Subcutaneous abdominal adipose tissue (tissue), 5 donors: Measurements from ENCODE around the gene CYSTM1.
"Not testable (repeated sequence)": the region's sequence is repeated elsewhere in the genome, so short reads cannot be mapped to it uniquely, and the experiment has no call there.

ENCODE experiments used
- H3K27ac ChIP-seq: one replicate; pipeline ENCODE4 v1.7.0; 2013; ENCODE audit warnings: low read depth, mild to moderate bottlenecking, inconsistent platforms, low read length, moderate library complexity
- H3K27me3 ChIP-seq, 5 donors: one replicate each; pipeline ENCODE4 v1.7.0; 2013; ENCODE audit warnings: low read length in 5 of 5, inconsistent platforms in 1 of 5; ENCODE audit not compliant: control insufficient read depth in 5 of 5, insufficient read depth in 4 of 5
- H3K36me3 ChIP-seq, 5 donors: one replicate each; pipeline ENCODE4 v1.7.0; 2013; ENCODE audit warnings: low read length in 5 of 5; ENCODE audit not compliant: control insufficient read depth in 5 of 5, insufficient read depth in 5 of 5
- H3K4me1 ChIP-seq, 5 donors: one replicate each; pipeline ENCODE4 v1.7.0; 2013; ENCODE audit warnings: low read length in 5 of 5, mild to moderate bottlenecking in 3 of 5, moderate library complexity in 1 of 5; ENCODE audit not compliant: control insufficient read depth in 5 of 5, insufficient read depth in 5 of 5
- H3K4me3 ChIP-seq, 5 donors: one replicate each; pipeline ENCODE4 v1.7.0; 2013; ENCODE audit warnings: low read length in 5 of 5, low read depth in 1 of 5
- H3K9ac ChIP-seq, 5 donors: one replicate each; pipeline ENCODE4 v1.7.0; 2013; ENCODE audit warnings: low read length in 5 of 5, mild to moderate bottlenecking in 4 of 5, moderate library complexity in 3 of 5
- H3K9me3 ChIP-seq, 5 donors: one replicate each; pipeline ENCODE4 v1.7.0; 2013; ENCODE audit warnings: low read length in 5 of 5; ENCODE audit not compliant: control insufficient read depth in 5 of 5
- donor health status: healthy.
- donor health status: healthy.
- donor health status: healthy.
- donor health status: healthy.
- donor health status: healthy.

Gene CYSTM1

GRCh38 chr5:140186267-140186671, 11.3 kb downstream of the CYSTM1 start:
- H3K9me3 ChIP-seq = no peaks in the 10 kb centered on the region
- H3K4me1 ChIP-seq = peaks cover 0 to 50% (median 37%) of the 10 kb centered on the region in 5 donors
- no peak overlapping the region for H3K4me3 ChIP-seq
- H3K36me3 ChIP-seq = no peaks in the 10 kb centered on the region
- H3K9ac ChIP-seq = no peak overlapping the region
- no peaks in the 10 kb centered on the region for H3K27me3 ChIP-seq
- no peak overlapping the region for H3K27ac ChIP-seq

DNA sequence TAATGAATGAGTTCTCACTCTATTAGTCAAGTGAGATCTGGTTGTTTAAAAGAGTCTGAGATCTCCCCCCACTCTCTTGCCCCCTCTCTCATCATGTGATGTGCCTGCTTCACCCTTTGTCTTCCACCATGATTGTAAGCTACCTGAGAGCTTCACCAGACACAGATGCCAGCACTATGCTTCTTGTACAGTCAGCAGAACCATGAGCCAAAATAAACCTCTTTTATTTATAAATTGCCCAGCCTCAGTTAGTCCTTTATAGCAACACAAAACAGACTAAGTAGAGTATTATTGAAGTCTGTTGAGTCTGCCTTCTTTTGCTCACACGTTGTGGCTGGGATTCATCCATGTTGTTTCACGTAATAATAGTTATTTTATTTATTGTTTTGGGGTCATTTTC, 14.3 kb downstream of the CYSTM1 start:
- Histone ChIP-seq H3K36me3 (peaks cover 0 to under 1% (median 0%) of the 10 kb centered on the region in 5 donors), H3K27ac (no peak overlapping the region), H3K27me3 (no peaks in the 10 kb centered on the region), H3K9ac (no peak overlapping the region), H3K9me3 (no peaks in the 10 kb centered on the region), H3K4me1 (peaks cover 0 to 26% (median 18%) of the 10 kb centered on the region in 5 donors), H3K4me3 (no peak overlapping the region)

DNA sequence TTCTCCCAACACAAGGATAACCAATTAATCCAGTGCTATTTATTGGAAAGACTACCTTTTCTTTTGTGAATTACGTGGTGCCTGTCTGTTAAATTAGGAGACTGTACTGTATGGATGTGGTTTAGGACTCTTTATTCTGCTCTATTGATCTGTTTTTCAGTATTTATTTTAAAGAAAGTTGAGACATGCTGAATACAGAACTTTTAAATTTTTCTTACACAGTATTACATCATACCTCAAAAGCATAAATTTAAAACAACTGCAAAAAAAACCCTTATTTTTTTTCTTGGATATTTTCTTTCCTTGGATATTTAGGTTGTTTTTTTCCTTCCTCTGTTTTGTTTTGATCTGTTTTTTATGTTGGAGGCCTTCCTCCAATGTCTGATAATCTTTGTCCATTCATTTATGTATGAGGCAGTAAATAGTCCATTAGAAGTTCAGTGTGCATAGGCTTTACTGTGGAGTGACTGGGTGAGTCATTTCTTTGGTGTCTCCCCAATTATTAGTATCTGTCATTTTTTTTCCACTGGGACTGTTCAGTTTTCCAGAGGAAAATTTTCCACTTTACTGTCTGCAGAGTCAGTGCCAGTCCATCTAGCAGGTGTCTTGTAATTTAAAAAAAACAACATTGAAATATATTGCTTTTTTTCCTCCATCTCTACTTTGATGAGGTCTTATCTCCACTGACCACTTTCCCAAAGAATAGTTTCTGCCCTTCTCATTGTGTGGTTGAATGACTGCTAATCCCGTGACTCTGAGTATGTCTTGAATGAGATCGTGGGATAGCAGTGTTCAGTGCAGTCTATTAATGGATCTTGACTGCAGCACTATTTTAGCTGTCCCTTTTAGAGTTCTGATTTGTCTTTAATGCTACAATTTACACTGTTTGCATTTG, 15.2 kb downstream of the CYSTM1 start:
- Histone ChIP-seq H3K36me3 (peaks cover 0 to 9% (median 6%) of the 10 kb centered on the region in 5 donors), H3K9ac (no peak overlapping the region), H3K27me3 (no peaks in the 10 kb centered on the region), H3K4me1 (peaks cover 0 to 26% (median 18%) of the 10 kb centered on the region in 5 donors), H3K27ac (peak overlapping the region; percentile 26), H3K9me3 (no peaks in the 10 kb centered on the region), H3K4me3 (no peak overlapping the region)

DNA sequence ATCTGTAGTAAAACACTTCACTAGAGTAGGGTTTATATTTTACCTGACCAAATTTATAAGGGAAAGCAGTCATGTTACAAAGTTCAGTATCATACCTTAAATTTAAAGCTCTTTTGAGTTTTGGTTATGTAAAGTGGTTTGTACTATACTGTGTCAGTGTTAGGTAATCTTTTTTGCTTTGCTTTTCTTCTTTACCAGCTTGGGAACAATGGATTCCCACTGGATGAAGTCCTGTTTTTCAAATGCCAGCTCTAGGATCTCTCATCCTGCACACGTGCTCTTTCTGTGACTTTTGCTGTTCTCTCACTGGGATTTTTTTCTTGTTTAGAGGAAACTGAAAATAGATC, 15.9 kb downstream of the CYSTM1 start:
- no peaks in the 10 kb centered on the region for H3K9me3 ChIP-seq
- peak overlapping the region; percentile 26 for H3K27ac ChIP-seq
- H3K27me3 ChIP-seq = no peaks in the 10 kb centered on the region
- H3K9ac ChIP-seq = peak overlapping the region in 1 of 5 donors; percentile 42
- H3K4me3 ChIP-seq = no peak overlapping the region
- peaks cover 0 to 23% (median 18%) of the 10 kb centered on the region in 5 donors for H3K4me1 ChIP-seq
- H3K36me3 ChIP-seq = peaks cover 0 to 10% (median 6%) of the 10 kb centered on the region in 5 donors

- H3K27ac ChIP-seq = no peak overlapping the region
- H3K27me3 ChIP-seq = no peaks in the 10 kb centered on the region
- no peak overlapping the region for H3K4me3 ChIP-seq
- peaks cover 4 to 16% (median 9%) of the 10 kb centered on the region in 5 donors for H3K36me3 ChIP-seq
- peaks cover 0 to 18% (median 12%) of the 10 kb centered on the region in 5 donors for H3K4me1 ChIP-seq
- H3K9ac ChIP-seq = no peak overlapping the region
- H3K9me3 ChIP-seq = no peaks in the 10 kb centered on the region
Observed at GRCh38 chr5:140192715-140193430, 17.9 kb downstream of the CYSTM1 start.

DNA sequence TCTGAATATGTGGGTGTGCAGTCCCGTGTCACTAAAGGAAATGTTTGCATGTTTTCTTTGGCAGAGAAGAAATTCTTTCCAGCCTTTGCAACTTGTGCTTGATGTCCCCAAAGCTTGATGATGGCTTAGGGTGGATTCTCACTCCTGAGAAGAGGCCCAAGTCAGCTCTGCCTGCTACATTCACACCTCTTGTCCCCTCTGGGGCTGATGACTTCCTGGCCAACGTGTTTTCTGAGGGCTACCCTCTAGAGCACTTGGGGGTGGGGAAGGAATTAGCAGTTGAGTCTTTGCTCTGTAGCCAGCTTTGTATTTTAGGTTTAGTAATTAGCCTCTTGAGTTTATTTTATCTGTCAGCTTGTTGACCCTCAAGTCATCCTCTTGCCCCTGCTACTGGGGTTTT, 19.7 kb downstream of the CYSTM1 start:
- Histone ChIP-seq H3K4me1 (peaks cover 0 to 18% (median 12%) of the 10 kb centered on the region in 5 donors), H3K4me3 (no peak overlapping the region), H3K36me3 (peaks cover 6 to 19% (median 11%) of the 10 kb centered on the region in 5 donors), H3K9me3 (no peaks in the 10 kb centered on the region), H3K27me3 (no peaks in the 10 kb centered on the region), H3K27ac (no peak overlapping the region), H3K9ac (no peak overlapping the region)

DNA sequence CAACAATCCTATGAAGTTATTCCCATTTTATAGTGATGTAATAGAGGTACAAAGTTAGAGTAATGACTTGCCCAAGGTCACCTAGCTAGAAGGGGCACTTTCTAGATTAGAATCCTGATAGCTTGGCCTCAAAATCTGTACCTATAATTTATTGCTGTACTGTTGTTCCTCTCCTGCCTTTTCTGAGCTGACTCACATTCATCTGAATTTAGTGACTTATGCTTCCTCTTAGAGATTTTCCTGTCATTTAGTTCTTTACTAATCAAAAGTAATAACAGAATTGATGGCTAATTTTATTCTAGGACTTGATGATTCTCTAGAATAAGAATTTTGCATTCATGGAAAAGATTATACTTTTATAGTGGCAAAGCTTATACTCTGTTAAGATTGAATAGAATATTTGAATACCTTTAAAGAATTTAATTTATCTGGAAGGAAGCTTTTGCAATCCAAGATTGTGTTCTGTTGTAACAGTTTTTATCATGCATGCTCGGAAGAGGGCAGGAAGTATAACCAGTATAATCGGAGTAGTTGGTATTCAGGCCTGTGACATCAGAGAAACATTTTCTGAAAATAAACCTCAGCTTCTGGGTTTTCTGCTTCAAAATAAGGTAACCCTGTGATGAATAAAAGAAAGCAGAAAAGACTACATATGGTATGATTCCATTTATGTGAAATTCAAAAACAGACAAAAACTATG, 21.3 kb downstream of the CYSTM1 start:
- Histone ChIP-seq H3K27ac (no peak overlapping the region), H3K9me3 (no peaks in the 10 kb centered on the region), H3K4me3 (no peak overlapping the region), H3K36me3 (peaks cover 6 to 19% (median 11%) of the 10 kb centered on the region in 5 donors), H3K4me1 (peaks cover 0 to 3% (median 0%) of the 10 kb centered on the region in 5 donors), H3K27me3 (no peaks in the 10 kb centered on the region), H3K9ac (peak overlapping the region in 1 of 5 donors; percentile 30)

DNA sequence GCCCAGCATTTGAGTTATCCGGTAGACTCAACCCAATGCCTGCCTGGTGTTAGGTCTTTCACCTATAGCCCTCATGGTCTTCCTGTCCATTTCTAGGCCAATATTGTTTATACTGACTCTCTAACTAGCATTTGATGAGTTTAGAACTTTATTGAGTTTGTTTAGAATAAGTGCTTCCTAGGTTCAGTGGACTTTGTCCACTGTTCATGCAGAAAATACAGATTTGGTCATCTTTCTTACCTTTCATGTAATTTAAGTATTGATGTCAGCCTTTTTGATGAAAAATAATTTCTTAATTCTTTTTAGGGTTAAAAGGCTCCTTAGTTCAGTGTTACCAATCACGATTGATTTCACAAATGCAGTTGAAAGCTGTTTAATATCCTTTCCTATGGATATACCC, 22.0 kb downstream of the CYSTM1 start:
- Histone ChIP-seq H3K4me1 (no peaks in the 10 kb centered on the region), H3K9ac (no peak overlapping the region), H3K4me3 (no peak overlapping the region), H3K27me3 (no peaks in the 10 kb centered on the region), H3K36me3 (peaks cover 6 to 19% (median 11%) of the 10 kb centered on the region in 5 donors), H3K27ac (no peak overlapping the region), H3K9me3 (no peaks in the 10 kb centered on the region)

DNA sequence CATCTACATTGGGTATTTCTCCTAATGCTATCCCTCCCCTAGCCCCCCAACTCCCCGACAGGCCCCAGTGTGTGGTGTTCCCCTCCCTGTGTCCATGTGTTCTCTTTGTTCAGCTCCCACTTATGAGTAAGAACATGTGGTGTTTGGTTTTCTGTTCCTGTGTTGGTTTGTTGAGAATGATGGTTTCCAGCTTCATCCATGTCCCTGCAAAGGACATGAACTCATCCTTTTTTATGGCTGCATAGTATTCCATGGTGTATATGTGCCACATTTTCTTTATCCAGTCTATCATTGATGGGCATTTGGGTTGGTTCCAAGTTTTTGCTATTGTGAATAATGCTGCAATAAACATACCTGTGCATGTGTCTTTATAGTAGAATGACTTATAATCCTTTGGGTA, 23.9 kb downstream of the CYSTM1 start:
- H3K9ac ChIP-seq, H3K27me3 ChIP-seq, H3K27ac ChIP-seq, H3K4me3 ChIP-seq, H3K9me3 ChIP-seq, H3K4me1 ChIP-seq: not testable (repeated sequence)
- peaks cover 8 to 19% (median 11%) of the 10 kb centered on the region in 5 donors for H3K36me3 ChIP-seq
